Subcutaneous abdominal adipose tissue (tissue), 5 donors: ENCODE data around the gene TBRG4.

Experiments
- H3K27ac ChIP-seq: one replicate; pipeline ENCODE4 v1.7.0; 2013; ENCODE audit warnings: low read depth, mild to moderate bottlenecking, inconsistent platforms, low read length, moderate library complexity
- H3K27me3 ChIP-seq, 5 donors: one replicate each; pipeline ENCODE4 v1.7.0; 2013; ENCODE audit warnings: low read length in 5 of 5, inconsistent platforms in 1 of 5; ENCODE audit not compliant: control insufficient read depth in 5 of 5, insufficient read depth in 4 of 5
- H3K36me3 ChIP-seq, 5 donors: one replicate each; pipeline ENCODE4 v1.7.0; 2013; ENCODE audit warnings: low read length in 5 of 5; ENCODE audit not compliant: control insufficient read depth in 5 of 5, insufficient read depth in 5 of 5
- H3K4me1 ChIP-seq, 5 donors: one replicate each; pipeline ENCODE4 v1.7.0; 2013; ENCODE audit warnings: low read length in 5 of 5, mild to moderate bottlenecking in 3 of 5, moderate library complexity in 1 of 5; ENCODE audit not compliant: control insufficient read depth in 5 of 5, insufficient read depth in 5 of 5
- H3K4me3 ChIP-seq, 5 donors: one replicate each; pipeline ENCODE4 v1.7.0; 2013; ENCODE audit warnings: low read length in 5 of 5, low read depth in 1 of 5
- H3K9ac ChIP-seq, 5 donors: one replicate each; pipeline ENCODE4 v1.7.0; 2013; ENCODE audit warnings: low read length in 5 of 5, mild to moderate bottlenecking in 4 of 5, moderate library complexity in 3 of 5
- H3K9me3 ChIP-seq, 5 donors: one replicate each; pipeline ENCODE4 v1.7.0; 2013; ENCODE audit warnings: low read length in 5 of 5; ENCODE audit not compliant: control insufficient read depth in 5 of 5
- donor health status: healthy.
- donor health status: healthy.
- donor health status: healthy.
- donor health status: healthy.
- donor health status: healthy.

The TBRG4 gene

GRCh38 chr7:45106820-45107219 is 4.7 kb downstream of the TBRG4 start:
- peaks cover 0 to 31% (median 23%) of the 10 kb centered on the region in 5 donors for H3K4me1 ChIP-seq

DNA sequence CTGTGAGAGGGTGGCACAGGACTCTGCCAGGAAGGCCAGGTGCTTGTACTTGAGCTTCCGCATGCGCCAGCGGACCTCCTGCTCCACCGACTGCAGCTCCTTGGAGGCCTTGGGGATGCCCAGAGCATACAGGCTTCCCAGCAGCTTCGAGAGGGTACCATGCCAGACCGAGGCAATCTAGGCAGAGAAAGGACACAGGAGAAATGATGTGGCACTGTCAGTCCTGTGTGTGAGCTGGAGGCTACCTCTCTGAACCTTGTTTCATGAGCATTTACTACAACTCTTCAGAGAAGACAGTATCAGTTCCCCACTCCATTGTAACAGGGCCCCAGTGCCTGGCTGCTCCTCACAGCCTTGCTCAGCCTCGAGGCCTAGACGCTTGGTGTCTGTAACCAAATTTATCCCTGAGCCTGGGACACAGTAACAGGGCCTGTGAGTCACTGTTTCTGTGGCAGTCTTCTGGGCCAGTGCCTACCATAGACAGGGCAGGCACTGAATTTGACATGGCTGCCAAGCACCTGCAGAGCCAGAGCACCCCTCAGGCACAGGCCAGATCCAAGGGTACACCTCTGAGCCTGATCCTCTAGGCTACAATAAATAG is 5.8 kb downstream of the TBRG4 start:
- peaks cover 4 to 86% (median 84%) of the 10 kb centered on the region in 5 donors for H3K36me3 ChIP-seq
- no peak overlapping the region for H3K27ac ChIP-seq
- peak overlapping the region in 1 of 5 donors; percentile 23 for H3K9ac ChIP-seq
- H3K4me3 ChIP-seq = no peak overlapping the region
- no peaks in the 10 kb centered on the region for H3K9me3 ChIP-seq
- no peaks in the 10 kb centered on the region for H3K27me3 ChIP-seq
- H3K4me1 ChIP-seq = peaks cover 0 to 26% (median 20%) of the 10 kb centered on the region in 5 donors

More at GRCh38 chr7:45106820-45107219, 4.7 kb downstream of the TBRG4 start:
- Histone ChIP-seq H3K4me3 (no peak overlapping the region), H3K9ac (no peak overlapping the region), H3K36me3 (peaks cover 4 to 75% (median 72%) of the 10 kb centered on the region in 5 donors), H3K27me3 (no peaks in the 10 kb centered on the region), H3K27ac (no peak overlapping the region), H3K9me3 (no peaks in the 10 kb centered on the region)

DNA sequence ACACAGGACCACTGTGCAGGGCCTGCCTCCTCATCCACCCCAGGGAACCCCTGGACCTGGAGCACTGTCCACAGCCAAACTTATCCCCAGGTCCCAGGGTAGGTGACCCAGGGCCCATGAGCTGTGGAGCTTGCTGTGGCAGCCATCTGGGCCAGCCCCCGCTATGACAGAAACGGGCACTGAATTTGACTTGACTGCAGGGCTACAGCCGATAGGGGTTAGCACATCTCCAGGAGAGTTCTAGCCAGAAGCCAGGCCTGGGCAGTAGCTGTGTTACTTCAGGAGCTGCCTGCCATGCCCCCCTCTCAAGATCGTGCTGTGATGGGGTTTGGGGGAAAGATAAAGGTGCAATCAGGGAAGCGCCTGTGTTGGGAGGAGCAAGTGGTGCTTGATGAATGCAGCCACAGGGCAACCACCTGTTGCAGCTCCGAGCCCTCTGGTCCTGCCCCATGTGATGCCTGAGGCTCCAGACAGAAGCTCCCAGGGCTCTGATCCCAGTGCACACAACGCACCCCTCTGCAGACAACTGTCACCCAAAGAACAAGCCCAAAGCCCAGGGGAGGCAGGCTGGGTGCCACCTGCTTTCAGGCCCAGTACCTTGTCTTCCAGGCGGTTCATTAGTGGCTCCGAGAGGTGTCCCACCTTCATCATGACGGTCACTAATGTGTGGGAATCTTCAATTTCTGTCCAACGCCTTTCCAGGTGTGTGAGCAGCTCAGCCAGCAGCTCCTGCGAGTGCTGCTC is 6.5 kb downstream of the TBRG4 start:
- peaks cover 0 to 22% (median 16%) of the 10 kb centered on the region in 5 donors for H3K4me1 ChIP-seq
- no peaks in the 10 kb centered on the region for H3K27me3 ChIP-seq
- no peak overlapping the region for H3K4me3 ChIP-seq
- no peak overlapping the region for H3K27ac ChIP-seq
- H3K36me3 ChIP-seq = peaks cover 4 to 93% (median 91%) of the 10 kb centered on the region in 5 donors
- H3K9ac ChIP-seq = no peak overlapping the region
- H3K9me3 ChIP-seq = no peaks in the 10 kb centered on the region

- Histone ChIP-seq H3K9ac (no peak overlapping the region), H3K27me3 (no peaks in the 10 kb centered on the region), H3K4me3 (no peak overlapping the region), H3K4me1 (peaks cover 0 to 22% (median 16%) of the 10 kb centered on the region in 5 donors), H3K27ac (no peak overlapping the region), H3K9me3 (no peaks in the 10 kb centered on the region), H3K36me3 (peaks cover 4 to 100% (median 99%) of the 10 kb centered on the region in 5 donors)
These were observed 7.3 kb downstream of the TBRG4 start for GRCh38 chr7:45103958-45104843.

GRCh38 chr7:45102785-45103712 is 8.4 kb downstream of the TBRG4 start:
- H3K36me3 ChIP-seq = peaks cover 4 to 97% (median 92%) of the 10 kb centered on the region in 5 donors
- H3K4me1 ChIP-seq = peaks cover 0 to 13% (median 9%) of the 10 kb centered on the region in 5 donors
- H3K9ac ChIP-seq = no peak overlapping the region
- H3K27ac ChIP-seq = no peak overlapping the region
- no peaks in the 10 kb centered on the region for H3K9me3 ChIP-seq
- H3K4me3 ChIP-seq = no peak overlapping the region
- no peaks in the 10 kb centered on the region for H3K27me3 ChIP-seq

DNA sequence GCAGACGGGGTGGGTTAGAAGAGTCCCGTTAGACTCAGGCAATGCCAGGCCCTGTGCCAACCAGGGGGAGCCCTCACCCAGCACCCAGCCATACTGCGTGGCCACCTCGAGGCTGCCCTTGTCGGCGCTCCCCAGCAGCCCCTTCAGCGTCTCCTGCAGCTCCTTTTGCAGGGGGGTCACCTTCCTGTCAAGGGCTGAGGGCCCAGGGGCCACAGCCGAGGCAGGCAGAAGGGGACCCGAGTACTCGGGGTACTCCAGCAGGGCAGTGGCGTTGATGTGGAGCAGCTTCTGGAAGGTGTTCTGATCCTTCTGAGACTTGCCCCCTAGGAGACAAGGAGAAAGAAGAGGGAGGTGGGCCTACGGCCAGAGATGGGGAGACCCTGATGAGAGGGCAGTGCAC is 9.7 kb downstream of the TBRG4 start:
- H3K4me3 ChIP-seq = no peak overlapping the region
- no peak overlapping the region for H3K27ac ChIP-seq
- no peaks in the 10 kb centered on the region for H3K27me3 ChIP-seq
- H3K9me3 ChIP-seq = no peaks in the 10 kb centered on the region
- peaks cover 4 to 91% (median 81%) of the 10 kb centered on the region in 5 donors for H3K36me3 ChIP-seq
- H3K4me1 ChIP-seq = peaks cover 0 to 2% (median 0%) of the 10 kb centered on the region in 5 donors
- no peak overlapping the region for H3K9ac ChIP-seq

GRCh38 chr7:45100761-45101480 is 10.6 kb downstream of the TBRG4 start:
- H3K9ac ChIP-seq = no peak overlapping the region
- no peak overlapping the region for H3K27ac ChIP-seq
- no peak overlapping the region for H3K4me3 ChIP-seq
- H3K36me3 ChIP-seq = peaks cover 4 to 83% (median 72%) of the 10 kb centered on the region in 5 donors
- no peaks in the 10 kb centered on the region for H3K9me3 ChIP-seq
- H3K27me3 ChIP-seq = no peaks in the 10 kb centered on the region
- H3K4me1 ChIP-seq = no peaks in the 10 kb centered on the region

DNA sequence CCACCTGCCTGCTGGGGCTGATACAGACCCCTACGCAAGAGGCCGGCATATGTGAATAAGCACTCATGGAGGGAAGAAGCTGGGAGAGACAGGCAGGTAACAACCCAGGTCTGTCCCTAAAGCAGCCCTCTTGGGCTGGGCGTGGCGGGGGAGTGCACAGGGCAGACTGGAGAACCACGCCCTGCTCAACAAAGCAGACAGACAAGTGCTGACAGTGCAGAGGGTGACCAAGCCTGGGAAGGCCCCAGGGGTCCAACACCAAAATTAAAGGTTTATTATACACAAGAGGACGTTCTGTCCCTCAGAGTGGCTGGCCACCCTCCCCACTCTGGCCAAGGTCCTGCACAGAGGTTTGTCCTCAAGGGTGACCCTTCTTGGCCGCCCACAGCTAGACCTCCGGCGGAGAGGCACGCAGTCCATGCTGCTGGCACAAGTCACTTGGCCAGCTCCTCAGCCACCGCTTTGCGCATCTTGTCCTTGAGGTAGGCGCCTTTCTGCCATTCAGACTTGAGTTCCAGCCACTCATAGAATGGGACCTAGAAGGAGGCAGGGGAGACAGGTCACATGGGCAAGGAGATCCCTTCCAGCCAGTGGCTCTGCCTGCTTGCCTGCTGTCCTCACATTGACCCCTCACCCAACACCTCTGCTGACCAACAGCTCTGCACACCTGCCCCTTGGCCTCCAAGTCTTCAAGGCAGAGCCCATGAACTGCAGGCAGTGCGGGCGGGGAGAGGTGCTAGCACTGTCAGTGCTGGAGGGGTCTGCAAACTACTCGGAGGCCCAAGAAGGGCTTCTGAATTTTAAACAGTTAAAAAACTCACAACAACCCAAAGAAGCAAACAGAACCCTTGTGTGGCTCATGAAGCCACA is 11.4 kb downstream of the TBRG4 start:
- H3K27ac ChIP-seq = no peak overlapping the region
- no peaks in the 10 kb centered on the region for H3K9me3 ChIP-seq
- H3K4me1 ChIP-seq = no peaks in the 10 kb centered on the region
- H3K4me3 ChIP-seq = no peak overlapping the region
- no peaks in the 10 kb centered on the region for H3K27me3 ChIP-seq
- peaks cover 4 to 75% (median 64%) of the 10 kb centered on the region in 5 donors for H3K36me3 ChIP-seq
- H3K9ac ChIP-seq = no peak overlapping the region
